PC-9 (cell line): ENCODE results near the gene PLXND1. TPM values are rescaled to one million over a fixed set of nuclear protein-coding genes. Genes with fewer than 3 reads are reported as not detected.
A peak's percentile ranks its signal among the peaks of the same experiment; 100 is the strongest.

Source experiments
- BruUV-seq: library from RNA; stranded (reverse); fragments of 400-500 nt; replicated peaks from 2 replicates; lab custom pipeline; 2021; lab: Mats Ljungman, UMichigan
- CTCF ChIA-PET: fragments of 300-600 bp; sonication (Branson Sonifier 250); formaldehyde crosslinking; loops from one replicate; lab custom pipeline; 2022; ENCODE audit warnings: antibody characterized with exemption; lab: Charles Lee
- POLR2A ChIA-PET: fragments of 300-600 bp; sonication (Branson Sonifier 250); formaldehyde crosslinking; loops from one replicate; lab custom pipeline; 2022; ENCODE audit warnings: antibody characterized with exemption; ENCODE audit not compliant: unreplicated experiment; lab: Charles Lee
- DNase-seq, 2 experiments: peaks; one replicate each; pipeline versions ENCODE4 v3.0.0 to v3.0.0-alpha.2; 2015 to 2022; ENCODE audit warnings: mixed read lengths in 1 of 2
- H2AFZ ChIP-seq: fragments of 200-600 bp; sonication (generic); 2 replicates; pipeline ENCODE4 v1.8.1; 2017; ENCODE audit warnings: antibody characterized with exemption
- H3F3A ChIP-seq: fragments of 200-600 bp; sonication (generic); 2 replicates; pipeline ENCODE4 v1.8.1; 2017; ENCODE audit warnings: antibody characterized with exemption, mild to moderate bottlenecking, low read depth; ENCODE audit not compliant: insufficient read depth
- H3K27ac ChIP-seq: fragments of 200-600 bp; sonication (generic); 2 replicates; pipeline ENCODE4 v1.6.1; 2016; ENCODE audit warnings: mixed run types
- H3K27me3 ChIP-seq: fragments of 200-600 bp; sonication (generic); 2 replicates; pipeline ENCODE4 v1.6.1; 2016; ENCODE audit warnings: low read depth, mixed run types; ENCODE audit not compliant: insufficient read depth
- H3K36me3 ChIP-seq: fragments of 200-600 bp; sonication (generic); 2 replicates; pipeline ENCODE4 v1.6.1; 2016; ENCODE audit warnings: low read depth, mixed run types
- H3K4me1 ChIP-seq: fragments of 200-600 bp; sonication (generic); replicated peaks from 2 replicates; pipeline ENCODE4 v1.6.1; 2016; ENCODE audit warnings: mixed run types; ENCODE audit not compliant: insufficient read depth
- H3K4me2 ChIP-seq: fragments of 200-600 bp; sonication (generic); 2 replicates; pipeline ENCODE4 v1.6.1; 2017; ENCODE audit warnings: mixed run types
- H3K4me3 ChIP-seq: fragments of 200-600 bp; sonication (generic); 2 replicates; pipeline ENCODE4 v1.6.1; 2016; ENCODE audit warnings: mixed run types
- H3K79me2 ChIP-seq: fragments of 200-600 bp; sonication (generic); 2 replicates; pipeline ENCODE4 v1.6.1; 2017; ENCODE audit warnings: low read depth, mixed run types
- H3K9me2 ChIP-seq: fragments of 200-600 bp; sonication (generic); 2 replicates; pipeline ENCODE4 v1.8.1; 2017; ENCODE audit warnings: mild to moderate bottlenecking; ENCODE audit not compliant: insufficient read depth
- H3K9me3 ChIP-seq: fragments of 200-600 bp; sonication (generic); 2 replicates; pipeline ENCODE4 v1.8.1; 2016; ENCODE audit warnings: low read depth; ENCODE audit not compliant: insufficient read depth
- H4K20me1 ChIP-seq: fragments of 200-600 bp; sonication (generic); 2 replicates; pipeline ENCODE4 v1.8.1; 2017; ENCODE audit not compliant: insufficient read depth
- CTCF ChIP-seq: fragments of 200-600 bp; sonication (generic); conservative IDR thresholded peaks from 2 replicates; pipeline ENCODE4 v1.6.1; 2017; ENCODE audit warnings: mixed run types, antibody characterized with exemption, mild to moderate bottlenecking, moderate library complexity
- EZH2 ChIP-seq: fragments of 200-600 bp; sonication (generic); IDR thresholded peaks from 2 replicates; pipeline ENCODE4 v1.8.0; 2017; ENCODE audit warnings: antibody characterized with exemption, low read depth
- intact Hi-C: fragments of 100-400 bp; cut with micrococcal nuclease; formaldehyde crosslinking; loops from one replicate; pipeline ENCODE4 v1.10.0; 2022; ENCODE audit not compliant: unreplicated experiment
- total RNA-seq: library from RNA; stranded (reverse); gene quantifications from 2 replicates; pipeline ENCODE4 v1.2.3, GENCODE V29; 2021

Gene PLXND1
- total RNA-seq, 1 experiment from 2014 or later = 44.4 TPM

GRCh38 chr3:129559565-129560079 lies 46.9 kb downstream of the PLXND1 start:
- Histone ChIP-seq H3K9me3 (no peaks in the 10 kb centered on the region), H3K36me3 (no peaks in the 10 kb centered on the region), H3K27ac (no peak overlapping the region), H4K20me1 (no peaks in the 10 kb centered on the region), H3K4me2 (0 out of 2 replicates have a peak overlapping the region, but pooled peaks have one; percentile 46), H3K27me3 (no peaks in the 10 kb centered on the region), H2AFZ (no peak overlapping the region), H3K4me1 (peaks cover 28% of the 10 kb centered on the region), H3K79me2 (no peaks in the 10 kb centered on the region), H3K4me3 (no peak overlapping the region), H3F3A (peaks cover 8% of the 10 kb centered on the region; the same call in 1 of the 2 replicates), H3K9me2 (no peaks in the 10 kb centered on the region)
- TF ChIP-seq EZH2 (no peak), CTCF (no peak)
- CTCF ChIA-PET = no interaction called here
- no TSS peak for BruUV-seq
- intact Hi-C loops = no loop called here
- POLR2A ChIA-PET = no interaction called here
- no peak for DNase-seq

- H4K20me1 ChIP-seq = no peaks in the 10 kb centered on the region
- ChIA-PET POLR2A (interaction anchor here (0.6 to 0.7 kb wide), 4 partner anchors 38 to 131 kb away, joined by 3 to 6 read pairs (median 4); no protein-coding TSS in a partner anchor), CTCF (no interaction called here)
- H3K4me1 ChIP-seq = peaks cover 26% of the 10 kb centered on the region
- peaks cover 8% of the 10 kb centered on the region; the same call in 1 of the 2 replicates for H3F3A ChIP-seq
- no peak overlapping the region for H2AFZ ChIP-seq
- no peak overlapping the region for H3K27ac ChIP-seq
- no TSS peak for BruUV-seq
- peak; percentile 57 to 64 for DNase-seq
- no peaks in the 10 kb centered on the region for H3K36me3 ChIP-seq
- TF ChIP-seq EZH2 = no peak
- no peak for TF ChIP-seq CTCF
- H3K79me2 ChIP-seq = no peaks in the 10 kb centered on the region
- peak overlapping the region; percentile 46 for H3K4me2 ChIP-seq
- H3K9me3 ChIP-seq = no peaks in the 10 kb centered on the region
- intact Hi-C loops = no loop called here
- H3K4me3 ChIP-seq = no peak overlapping the region
- no peaks in the 10 kb centered on the region for H3K9me2 ChIP-seq
- H3K27me3 ChIP-seq = no peaks in the 10 kb centered on the region
Measured at GRCh38 chr3:129558772-129559564, 47.5 kb downstream of the PLXND1 start.

GRCh38 chr3:129558081-129558771 lies 48.2 kb downstream of the PLXND1 start:
- H3K4me3 ChIP-seq = no peak overlapping the region
- TF ChIP-seq EZH2 (no peak), CTCF (no peak)
- H2AFZ ChIP-seq = no peak overlapping the region
- BruUV-seq = no TSS peak
- no peaks in the 10 kb centered on the region for H3K79me2 ChIP-seq
- intact Hi-C loops = no loop called here
- no peaks in the 10 kb centered on the region for H3K9me2 ChIP-seq
- peaks cover 26% of the 10 kb centered on the region for H3K4me1 ChIP-seq
- CTCF ChIA-PET = no interaction called here
- peak overlapping the region; percentile 46; the same call in 1 of the 2 replicates for H3K4me2 ChIP-seq
- no peaks in the 10 kb centered on the region for H3K36me3 ChIP-seq
- H3K27ac ChIP-seq = no peak overlapping the region
- POLR2A ChIA-PET = interaction anchor here (0.6 to 0.7 kb wide), 2 partner anchors 39 to 77 kb away, joined by 3 read pairs; no protein-coding TSS in a partner anchor
- no peaks in the 10 kb centered on the region for H3K9me3 ChIP-seq
- H4K20me1 ChIP-seq = no peaks in the 10 kb centered on the region
- no peaks in the 10 kb centered on the region for H3K27me3 ChIP-seq
- H3F3A ChIP-seq = peaks cover 8% of the 10 kb centered on the region; the same call in 1 of the 2 replicates
- no peak for DNase-seq
